Small intestine (tissue), 7 donors: Measurements from ENCODE around the gene CHEK1. TPM values are rescaled to one million over a fixed set of nuclear protein-coding genes. Genes with fewer than 3 reads are reported as not detected.

Source experiments
- DNase-seq, 2 donors: peaks; one replicate each; pipeline versions ENCODE4 v3.0.0 to v3.0.0-alpha.2; 2013
- FAIRE-seq: peaks from 2 replicates; lab custom pipeline; 2012; peaks lifted over from hg19 to GRCh38; lab: Jason Lieb, UNC
- H3K27ac ChIP-seq, 3 donors: one replicate each; pipeline ENCODE4 v1.5.1; 2013; ENCODE audit warnings: low read length in 2 of 3, mild to moderate bottlenecking in 2 of 3, control low read depth in 1 of 3, inconsistent platforms in 1 of 3, low read depth in 1 of 3, moderate library complexity in 1 of 3
- H3K27me3 ChIP-seq, 3 donors: one replicate each; pipeline ENCODE4 v1.6.1; 2013; ENCODE audit warnings: low read length in 3 of 3, inconsistent platforms in 1 of 3; ENCODE audit not compliant: control insufficient read depth in 3 of 3, insufficient read depth in 3 of 3
- H3K36me3 ChIP-seq, 3 donors: one replicate each; pipeline ENCODE4 v1.6.1; 2013; ENCODE audit warnings: low read length in 3 of 3, inconsistent platforms in 1 of 3, low read depth in 1 of 3, mild to moderate bottlenecking in 1 of 3, moderate library complexity in 1 of 3; ENCODE audit not compliant: control insufficient read depth in 3 of 3, insufficient read depth in 2 of 3
- H3K4me1 ChIP-seq, 3 donors: one replicate each; pipeline ENCODE4 v1.6.1; 2013; ENCODE audit warnings: low read length in 2 of 3, inconsistent platforms in 1 of 3, low read depth in 1 of 3, mild to moderate bottlenecking in 1 of 3, moderate library complexity in 1 of 3; ENCODE audit not compliant: control insufficient read depth in 3 of 3, insufficient read depth in 2 of 3
- H3K4me3 ChIP-seq, 3 donors: one replicate each; pipeline ENCODE4 v1.5.1; 2013; ENCODE audit warnings: low read length in 3 of 3, control low read depth in 1 of 3, inconsistent platforms in 1 of 3, low read depth in 1 of 3, mild to moderate bottlenecking in 1 of 3, moderate library complexity in 1 of 3
- H3K9me3 ChIP-seq, 2 donors: one replicate each; pipeline ENCODE4 v1.6.1; 2013; ENCODE audit warnings: low read depth in 1 of 2, low read length in 1 of 2; ENCODE audit not compliant: control insufficient read depth in 2 of 2, insufficient read depth in 1 of 2
- WGBS, 3 donors: extraction: QIAGEN DNeasy Blood & Tissue Kit; methylation state at CpG; one replicate each; pipeline ENCODE4 v1.1.7; 2013; 5-methylcytosine and 5-hydroxymethylcytosine counted together
- polyA plus RNA-seq, 4 donors: library from polyadenylated mRNA; stranded (reverse) in 3 of 4; unstranded in 1 of 4; fragments of 200-250 nt in 3 of 4; fragments of 120-200 nt in 1 of 4; gene quantifications; one replicate each; pipeline versions ENCODE4 v1.2.1 to v1.2.3, GENCODE V29; 2013
- donor health status: healthy with polysubstance abuse.
- donor health status: control.
- donor health status: control.
- donor health status: Bipolar disorder and iron deficiency.
- donor health status: healthy.

CHEK1 gene
- polyA plus RNA-seq, 4 donors: 2.7 to 22.6 (median 12.7) TPM

DNA sequence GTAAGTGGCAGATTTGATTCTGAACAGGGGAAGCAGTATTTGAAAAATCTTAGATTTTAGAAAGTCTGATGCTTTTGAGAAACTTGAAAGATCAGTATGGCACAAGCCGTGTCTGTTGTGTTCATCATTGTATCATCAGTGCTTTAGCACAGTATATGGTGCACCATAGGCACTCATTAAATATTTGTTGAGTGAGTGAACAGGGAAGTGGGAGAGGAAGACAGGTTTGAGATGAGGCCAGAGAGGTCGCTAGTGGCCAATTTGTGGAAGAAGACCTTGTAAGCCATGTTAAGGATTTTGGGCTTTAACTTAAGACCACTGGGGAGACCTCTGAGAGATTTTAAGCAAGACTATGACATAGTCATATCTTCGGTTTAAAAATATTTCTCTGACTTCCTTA, 12.9 kb downstream of the CHEK1 start:
- Histone ChIP-seq H3K36me3 (peaks cover 0 to 16% (median 0%) of the 10 kb centered on the region in 3 donors), H3K4me3 (no peak overlapping the region), H3K27me3 (no peaks in the 10 kb centered on the region), H3K4me1 (peaks cover 0 to 3% (median 0%) of the 10 kb centered on the region in 3 donors), H3K9me3 (no peaks in the 10 kb centered on the region), H3K27ac (peak overlapping the region in 1 of 3 donors; percentile 24)
- FAIRE-seq: no peak
- 73 to 85% (median 74%) methylated on average over 3 of the region's 3 CpGs for WGBS, 3 donors
- DNase-seq: no peak

DNA sequence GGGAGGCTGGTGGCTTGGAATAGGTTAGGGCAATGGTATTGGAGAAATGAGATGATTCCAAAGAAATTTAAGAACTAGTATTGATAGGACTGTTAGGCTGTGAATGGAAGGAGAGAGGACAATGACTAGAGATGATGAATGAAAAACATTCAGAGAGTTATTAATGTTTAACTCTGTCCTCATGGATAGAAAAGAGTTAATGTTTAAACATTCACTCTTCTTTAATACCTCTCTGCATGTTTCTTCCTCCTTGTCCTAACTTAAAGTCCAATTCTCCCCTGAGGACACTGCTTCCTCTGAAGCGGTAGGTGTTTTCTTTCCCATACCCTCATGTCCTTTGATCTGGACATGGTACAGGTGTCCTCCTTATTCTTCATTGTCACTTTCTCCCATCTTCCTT, 13.4 kb downstream of the CHEK1 start:
- FAIRE-seq: no peak

DNA sequence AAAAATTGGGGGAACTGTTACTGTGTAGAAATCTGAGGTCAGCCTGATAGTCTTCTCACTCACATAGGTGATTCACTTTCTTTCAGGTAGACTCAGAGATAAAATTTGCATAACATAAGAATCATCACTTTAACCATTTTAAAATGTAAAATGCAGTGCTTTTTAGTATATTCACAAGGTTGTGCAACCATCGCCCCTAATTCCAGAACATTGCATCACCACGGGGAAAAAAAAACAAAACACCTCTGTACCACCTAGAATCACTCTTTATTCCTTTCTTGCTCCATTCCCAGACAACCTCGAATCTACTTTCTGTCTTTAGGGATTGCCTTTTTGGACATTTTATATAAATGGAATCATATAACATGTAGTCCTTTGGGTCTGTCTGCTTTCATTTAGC, 20.9 kb downstream of the CHEK1 start:
- Histone ChIP-seq H3K36me3 (peaks cover 0 to 11% (median 2%) of the 10 kb centered on the region in 3 donors), H3K9me3 (no peaks in the 10 kb centered on the region), H3K4me1 (no peaks in the 10 kb centered on the region), H3K27me3 (no peaks in the 10 kb centered on the region), H3K27ac (no peak overlapping the region), H3K4me3 (no peak overlapping the region)
- DNase-seq (no peak), FAIRE-seq (no peak)
- WGBS, 3 donors: 96 to 99% (median 96%) methylated on average over 3 of the region's 3 CpGs

More for the DNA sequence above, 13.4 kb downstream of the CHEK1 start:
- H3K4me3 ChIP-seq: no peak overlapping the region
- peaks cover 0 to 3% (median 0%) of the 10 kb centered on the region in 3 donors for H3K4me1 ChIP-seq
- H3K27ac ChIP-seq: peak overlapping the region in 1 of 3 donors; percentile 24
- peak; percentile 41 to 52 for DNase-seq
- no peaks in the 10 kb centered on the region for H3K9me3 ChIP-seq
- peaks cover 0 to 16% (median 0%) of the 10 kb centered on the region in 3 donors for H3K36me3 ChIP-seq
- H3K27me3 ChIP-seq: no peaks in the 10 kb centered on the region
- whole genome bisulfite sequencing, 3 donors: 35 to 83% (median 42%) methylated on average over 1 of the region's 1 CpG

DNA sequence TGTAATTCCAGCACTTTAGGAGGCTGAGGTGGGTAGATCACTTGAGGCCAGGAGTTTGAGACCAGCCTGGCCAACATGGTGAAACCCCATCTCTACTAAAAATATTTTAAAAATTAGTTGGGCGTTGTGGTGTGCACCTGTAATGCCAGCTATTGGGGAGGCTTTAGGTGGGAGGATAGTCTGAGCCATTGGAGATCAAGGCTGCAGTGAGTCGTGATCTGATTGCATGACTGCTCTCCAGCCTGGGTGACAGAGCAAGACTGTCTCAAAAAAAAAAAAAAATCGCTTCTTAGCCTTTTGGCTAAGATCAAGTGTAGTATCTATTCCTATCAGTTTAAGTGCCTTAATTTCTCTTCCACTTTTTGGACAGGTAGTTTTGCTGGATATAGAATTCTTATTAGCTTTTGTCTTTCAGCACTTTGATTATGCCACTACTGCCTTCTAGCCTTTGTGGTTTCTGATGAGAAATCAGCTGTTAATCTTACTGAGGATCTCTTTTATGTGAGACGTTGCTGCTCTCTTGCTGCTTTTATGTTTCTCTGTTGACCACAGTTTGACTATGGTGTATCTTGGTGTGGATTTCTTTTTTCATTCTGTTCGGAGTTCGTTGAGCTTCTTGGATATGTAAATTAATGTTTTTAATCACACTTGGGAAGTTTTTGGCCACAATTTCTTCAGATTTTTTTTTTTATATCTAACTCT, 24.7 kb downstream of the CHEK1 start:
- no peak for DNase-seq
- Histone ChIP-seq H3K4me3 (no peak overlapping the region), H3K27ac (no peak overlapping the region), H3K4me1 (no peaks in the 10 kb centered on the region), H3K36me3 (peaks cover 0 to 16% (median 0%) of the 10 kb centered on the region in 3 donors), H3K9me3 (no peaks in the 10 kb centered on the region), H3K27me3 (no peaks in the 10 kb centered on the region)
- no peak for FAIRE-seq
- WGBS, 3 donors: 84 to 85% (median 84%) methylated on average over 6 of the region's 6 CpGs

DNA sequence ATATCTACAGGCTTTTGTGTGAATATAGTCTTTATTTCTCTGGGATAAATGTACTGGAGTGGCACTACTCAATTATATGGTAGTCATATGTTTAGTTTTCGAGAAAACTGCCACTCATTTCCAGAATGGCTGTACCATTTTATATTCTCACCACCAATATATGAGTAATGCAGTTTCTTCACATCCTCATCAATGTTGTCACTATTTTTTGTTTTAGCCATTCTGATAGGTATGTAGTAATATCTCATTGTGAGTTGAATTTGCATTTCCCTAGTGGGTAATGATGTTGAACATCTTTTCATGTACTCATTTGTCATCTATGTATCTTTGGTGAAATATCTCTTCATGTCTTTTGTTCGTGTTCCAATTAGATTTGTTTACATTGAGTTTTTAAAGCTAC, 37.7 kb downstream of the CHEK1 start:
- peaks cover 0 to 7% (median 0%) of the 10 kb centered on the region in 3 donors for H3K36me3 ChIP-seq
- FAIRE-seq: no peak
- DNase-seq: no peak
- no peak overlapping the region for H3K4me3 ChIP-seq
- H3K4me1 ChIP-seq: no peaks in the 10 kb centered on the region
- H3K27me3 ChIP-seq: no peaks in the 10 kb centered on the region
- no peak overlapping the region for H3K27ac ChIP-seq
- 76 to 94% (median 89%) methylated on average over 2 of the region's 2 CpGs for WGBS, 3 donors
- H3K9me3 ChIP-seq: no peaks in the 10 kb centered on the region

DNA sequence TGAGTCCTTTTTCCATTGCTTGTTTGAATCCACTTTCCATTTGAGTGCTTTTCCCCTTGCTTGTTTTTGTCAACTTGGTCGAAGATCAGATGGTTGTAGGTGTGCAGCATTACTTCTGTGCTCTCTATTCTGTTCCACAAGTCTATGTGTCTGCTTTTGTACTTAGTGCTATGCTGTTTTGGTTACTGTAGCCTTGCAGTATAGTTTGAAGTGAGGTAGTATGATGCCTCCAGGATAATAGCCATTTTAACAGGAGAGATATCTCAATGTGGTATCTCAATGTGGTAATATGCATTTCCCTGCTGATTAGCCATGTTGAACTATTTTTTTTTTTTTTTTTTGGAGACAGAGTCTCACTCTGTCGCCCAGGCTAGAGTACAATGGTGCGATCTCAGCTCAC, 38.9 kb downstream of the CHEK1 start:
- 92 to 98% (median 96%) methylated on average over 2 to 3 of the region's 3 CpGs for WGBS, 3 donors
- Histone ChIP-seq H3K27ac (no peak overlapping the region), H3K4me1 (no peaks in the 10 kb centered on the region), H3K36me3 (peaks cover 0 to 2% (median 0%) of the 10 kb centered on the region in 3 donors), H3K27me3 (no peaks in the 10 kb centered on the region), H3K9me3 (no peaks in the 10 kb centered on the region), H3K4me3 (no peak overlapping the region)
- no peak for DNase-seq
- FAIRE-seq: no peak

DNA sequence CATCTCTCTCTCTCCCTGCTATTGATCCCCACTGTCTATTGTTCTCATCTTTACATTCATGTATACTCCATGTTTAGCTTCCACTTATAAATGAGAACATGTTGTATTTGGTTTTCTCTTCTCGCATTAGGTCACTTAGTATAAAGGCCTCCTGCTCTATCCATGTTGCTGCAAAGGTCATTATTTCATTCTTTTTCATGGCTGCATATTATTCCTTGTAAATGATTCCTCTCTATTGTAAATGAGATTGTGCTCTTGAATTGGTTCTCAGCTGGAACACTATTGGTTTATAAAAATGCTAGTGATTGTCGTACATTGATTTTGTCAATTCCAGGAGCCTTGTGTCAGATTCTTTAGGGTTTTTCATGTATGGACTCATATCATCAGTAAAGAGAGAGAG, 42.2 kb downstream of the CHEK1 start:
- Histone ChIP-seq H3K4me3 (no peak overlapping the region), H3K27me3 (no peaks in the 10 kb centered on the region), H3K9me3 (peaks cover 0 to 2% of the 10 kb centered on the region in 2 donors), H3K4me1 (no peaks in the 10 kb centered on the region), H3K36me3 (no peaks in the 10 kb centered on the region), H3K27ac (no peak overlapping the region)
- 94 to 100% (median 98%) methylated on average over 2 of the region's 2 CpGs for WGBS, 3 donors
- no peak for DNase-seq
- no peak for FAIRE-seq

DNA sequence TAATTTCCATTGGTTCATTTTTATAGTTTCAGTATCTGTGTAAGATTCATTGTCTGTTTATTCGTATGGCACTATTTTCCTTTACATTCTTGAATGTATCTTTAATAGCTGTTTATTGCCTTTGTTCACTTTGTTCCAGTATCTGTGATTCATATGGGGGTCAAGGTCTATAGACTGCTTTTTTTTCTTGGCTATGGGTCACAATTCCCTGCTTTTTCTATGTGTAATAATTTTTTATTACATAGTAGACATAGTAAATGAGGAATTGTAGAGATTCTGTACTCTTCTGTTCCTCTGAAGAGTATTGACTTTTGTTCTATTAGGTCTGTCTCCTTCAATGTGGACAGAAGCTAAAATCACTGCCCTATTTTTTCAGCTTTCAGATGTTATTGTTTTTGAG, 45.2 kb downstream of the CHEK1 start:
- no peaks in the 10 kb centered on the region for H3K27me3 ChIP-seq
- DNase-seq (peak; percentile 28 to 59), FAIRE-seq (no peak)
- peaks cover 0 to 2% of the 10 kb centered on the region in 2 donors for H3K9me3 ChIP-seq
- WGBS, 3 donors: 24 to 72% (median 49%) methylated on average over 1 of the region's 1 CpG
- H3K27ac ChIP-seq: no peak overlapping the region
- H3K4me1 ChIP-seq: no peaks in the 10 kb centered on the region
- no peaks in the 10 kb centered on the region for H3K36me3 ChIP-seq
- no peak overlapping the region for H3K4me3 ChIP-seq
